Activated CD4-positive, alpha-beta T cell treated with anti-CD3 and anti-CD28 coated beads, Interleukin-2, amount 10 ng/mL, durations not matched to agents 24 days and 14 days (primary cell): Measurements from ENCODE around the gene SFXN4. TPM values are rescaled to one million over a fixed set of nuclear protein-coding genes. Genes with fewer than 3 reads are reported as not detected.
"Not testable (repeated sequence)": the region's sequence is repeated elsewhere in the genome, so short reads cannot be mapped to it uniquely, and the experiment has no call there.

Source experiments
- DNase-seq: peaks from one replicate; pipeline ENCODE4 v3.0.0; 2022
- H3K27ac Mint-ChIP-seq: one replicate; pipeline ENCODE4 v1.8.0; 2022; ENCODE audit warnings: mild to moderate bottlenecking, mixed read lengths
- H3K27me3 Mint-ChIP-seq: one replicate; pipeline ENCODE4 v1.8.0; 2022; ENCODE audit warnings: mixed read lengths
- H3K36me3 Mint-ChIP-seq: one replicate; pipeline ENCODE4 v1.8.0; 2022; ENCODE audit warnings: low read depth, mild to moderate bottlenecking, mixed read lengths
- H3K4me1 Mint-ChIP-seq: one replicate; pipeline ENCODE4 v1.8.0; 2021; ENCODE audit warnings: mixed read lengths
- H3K4me3 Mint-ChIP-seq: one replicate; pipeline ENCODE4 v1.8.0; 2022; ENCODE audit warnings: mild to moderate bottlenecking, moderate library complexity, mixed read lengths
- H3K9me3 Mint-ChIP-seq: one replicate; pipeline ENCODE4 v1.8.0; 2021; ENCODE audit warnings: mixed read lengths
- intact Hi-C: fragments of 100-400 bp; cut with micrococcal nuclease; formaldehyde crosslinking; loops from one replicate; pipeline ENCODE4 v1.15.1; 2023
- total RNA-seq: library from RNA; stranded (reverse); gene quantifications from 2 replicates; pipeline ENCODE4 v1.2.3, GENCODE V29; 2022

SFXN4 gene
- total RNA-seq, 1 donor from 2014 or later: 58.1 TPM

- Mint-ChIP-seq H3K36me3 (peaks cover 43% of the 10 kb centered on the region), H3K27ac (no peak overlapping the region), H3K4me1 (peaks cover 9% of the 10 kb centered on the region), H3K4me3 (no peak overlapping the region), H3K9me3 (no peaks in the 10 kb centered on the region), H3K27me3 (no peaks in the 10 kb centered on the region)
- intact Hi-C loops: no loop called here
- no peak for DNase-seq
Observed at GRCh38 chr10:119143657-119144056, 21.9 kb downstream of the SFXN4 start.

DNA sequence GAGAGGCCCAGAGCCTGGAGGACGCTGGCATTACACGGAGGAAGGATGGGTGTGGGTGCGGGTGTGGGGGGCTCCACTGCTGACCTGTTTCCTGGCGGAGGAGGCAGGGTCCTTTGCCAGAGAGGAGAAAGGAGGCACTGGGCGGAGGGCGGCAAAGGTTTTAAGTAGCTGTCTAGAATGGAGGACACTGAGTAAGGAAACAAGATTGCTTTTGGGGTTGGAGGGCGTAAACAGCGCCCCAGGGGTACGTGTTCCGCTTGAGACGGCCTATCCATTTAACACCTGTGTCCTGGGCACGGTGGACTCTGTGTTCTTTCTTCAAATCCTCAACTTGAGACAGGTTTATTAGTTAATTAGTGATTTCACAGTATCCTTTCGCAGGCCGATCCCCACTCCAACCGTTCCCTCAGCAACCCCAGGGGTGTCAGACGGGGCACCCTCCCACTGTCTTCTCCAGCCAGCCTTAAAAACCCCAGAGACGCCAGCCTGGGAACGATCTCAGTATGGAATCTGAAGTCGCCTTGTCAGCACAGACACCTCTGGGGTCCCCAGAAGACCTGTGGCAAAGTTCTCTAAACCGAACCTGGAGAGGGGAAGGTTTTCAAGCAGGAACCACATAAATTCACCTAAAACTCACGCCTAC lies 24.8 kb downstream of the SFXN4 start:
- H3K4me1 Mint-ChIP-seq: peaks cover 14% of the 10 kb centered on the region
- no peak overlapping the region for H3K4me3 Mint-ChIP-seq
- peaks cover 34% of the 10 kb centered on the region for H3K36me3 Mint-ChIP-seq
- no peak overlapping the region for H3K27ac Mint-ChIP-seq
- no peaks in the 10 kb centered on the region for H3K9me3 Mint-ChIP-seq
- intact Hi-C loops: no loop called here
- DNase-seq: no peak
- H3K27me3 Mint-ChIP-seq: no peaks in the 10 kb centered on the region

DNA sequence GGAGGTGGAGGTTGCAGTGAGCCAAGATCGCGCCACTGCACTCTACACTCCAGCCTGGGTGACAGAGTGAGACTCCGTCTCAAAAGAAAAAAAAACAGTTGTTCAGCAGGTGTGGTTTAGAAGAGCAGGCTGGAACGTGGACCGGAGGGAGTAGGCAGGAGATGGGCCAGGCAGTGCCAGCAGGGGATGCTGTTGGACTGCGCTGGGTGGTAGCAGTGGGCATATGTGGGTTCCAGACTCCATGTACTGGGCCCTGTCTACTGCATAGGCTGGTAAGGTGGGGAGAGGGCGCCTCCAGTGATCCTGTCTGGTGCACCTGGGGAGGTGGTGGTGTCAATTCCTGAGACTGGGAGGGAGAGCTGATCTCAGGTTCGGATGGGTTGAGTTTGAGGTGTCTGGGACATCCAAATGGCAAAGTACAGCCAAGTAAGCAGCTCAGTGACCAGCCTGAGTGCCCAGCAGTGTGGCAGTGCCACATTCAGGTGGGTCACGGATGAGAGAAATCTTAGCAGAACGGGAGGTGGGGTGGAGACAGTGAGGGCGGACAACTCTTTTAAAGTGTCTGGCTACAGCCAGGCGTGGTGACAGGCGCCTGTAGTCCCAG lies 25.9 kb downstream of the SFXN4 start:
- Mint-ChIP-seq H3K36me3 (peaks cover 37% of the 10 kb centered on the region), H3K4me3 (no peak overlapping the region), H3K27me3 (no peaks in the 10 kb centered on the region), H3K9me3 (no peaks in the 10 kb centered on the region), H3K27ac (peak overlapping the region; percentile 55), H3K4me1 (peaks cover 19% of the 10 kb centered on the region)
- intact Hi-C loops: loop anchor here (5.0 kb wide), 1 partner anchor 58 kb away; no protein-coding TSS in a partner anchor
- DNase-seq: peak; percentile 85

DNA sequence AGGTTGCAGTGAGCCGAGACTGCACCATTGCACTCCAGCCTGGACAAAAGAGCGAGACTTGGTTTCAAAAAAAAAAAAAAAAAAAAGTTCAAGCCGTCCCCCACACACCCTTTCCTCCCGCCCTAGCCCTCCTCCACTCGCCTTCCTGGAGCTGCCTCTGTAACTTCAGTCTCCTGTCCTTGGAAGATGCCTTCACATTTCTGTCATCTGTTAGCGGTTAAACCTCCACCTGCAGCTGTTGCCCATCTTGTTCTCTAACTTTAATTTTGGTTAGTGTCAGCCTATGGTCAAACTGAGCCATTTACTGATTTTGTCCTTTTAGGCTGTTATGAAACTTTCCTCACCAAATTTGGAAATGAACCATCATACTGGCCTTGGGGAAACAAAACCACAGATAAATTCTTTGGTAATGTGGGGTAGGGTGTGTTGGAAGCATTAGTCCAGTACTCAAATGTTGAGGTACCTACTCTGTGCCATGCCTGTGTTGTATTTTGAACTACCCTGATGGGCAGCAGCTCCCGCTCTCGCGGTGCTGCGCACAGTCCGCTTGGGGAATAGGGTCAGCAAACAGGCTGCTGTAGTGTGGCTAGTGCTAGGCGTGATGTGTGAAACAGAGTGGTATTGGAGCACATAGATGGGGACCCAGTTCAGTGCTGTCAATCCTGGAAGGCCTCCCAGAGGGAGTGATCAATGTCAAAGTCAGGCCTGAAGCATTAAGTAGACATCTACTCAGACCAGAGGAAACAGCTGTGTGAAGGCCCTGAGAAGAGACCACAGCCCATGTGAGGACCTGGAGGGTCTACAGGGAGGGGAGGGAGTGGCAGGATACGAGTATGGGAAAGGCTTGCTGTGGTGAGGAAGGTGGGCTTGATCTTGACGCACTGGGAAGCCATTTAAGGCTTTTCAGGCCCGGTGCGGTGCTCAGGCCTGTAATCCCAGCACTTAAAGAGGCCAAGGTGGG lies 26.9 kb downstream of the SFXN4 start:
- Mint-ChIP-seq H3K4me3 (no peak overlapping the region), H3K27me3 (no peaks in the 10 kb centered on the region), H3K36me3 (peaks cover 43% of the 10 kb centered on the region), H3K4me1 (peaks cover 25% of the 10 kb centered on the region), H3K9me3 (no peaks in the 10 kb centered on the region), H3K27ac (peak overlapping the region; percentile 60)
- intact Hi-C loops: loop anchor here (5.0 kb wide), 1 partner anchor 59 kb away; no protein-coding TSS in a partner anchor
- no peak for DNase-seq

DNA sequence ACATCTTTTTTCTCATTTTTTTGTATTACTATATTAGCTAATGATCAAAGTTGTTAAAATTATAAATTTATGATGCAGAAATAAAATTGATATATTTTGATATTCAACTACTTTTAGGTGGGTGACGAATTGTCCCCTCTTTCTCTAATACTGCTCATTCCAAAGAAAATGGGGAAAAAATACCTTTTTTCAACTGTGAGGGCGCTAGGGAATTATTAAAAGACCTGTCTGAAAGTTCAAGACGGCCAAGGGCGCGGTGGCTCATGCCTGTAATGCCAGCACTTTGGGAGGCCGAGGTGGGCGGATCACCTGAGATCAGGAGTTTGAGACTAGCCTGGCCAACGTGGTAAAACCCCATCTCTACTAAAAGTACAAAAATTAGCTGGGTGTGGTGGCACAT lies 27.6 kb downstream of the SFXN4 start:
- not testable (repeated sequence) for H3K27ac Mint-ChIP-seq, DNase-seq, H3K4me3 Mint-ChIP-seq, H3K27me3 Mint-ChIP-seq, H3K9me3 Mint-ChIP-seq
- peaks cover 32% of the 10 kb centered on the region for H3K4me1 Mint-ChIP-seq
- intact Hi-C loops: loop anchor here (5.0 kb wide), 1 partner anchor 59 kb away; no protein-coding TSS in a partner anchor
- peaks cover 47% of the 10 kb centered on the region for H3K36me3 Mint-ChIP-seq

GRCh38 chr10:119136084-119136483 lies 29.4 kb downstream of the SFXN4 start:
- Mint-ChIP-seq H3K9me3 (no peaks in the 10 kb centered on the region), H3K4me1 (peaks cover 46% of the 10 kb centered on the region), H3K36me3 (peaks cover 54% of the 10 kb centered on the region), H3K27me3 (no peaks in the 10 kb centered on the region), H3K27ac (peak overlapping the region; percentile 29), H3K4me3 (peak overlapping the region; percentile 41)
- DNase-seq: no peak
- intact Hi-C loops: loop anchor here (5.0 kb wide), 1 partner anchor 61 kb away; no protein-coding TSS in a partner anchor

DNA sequence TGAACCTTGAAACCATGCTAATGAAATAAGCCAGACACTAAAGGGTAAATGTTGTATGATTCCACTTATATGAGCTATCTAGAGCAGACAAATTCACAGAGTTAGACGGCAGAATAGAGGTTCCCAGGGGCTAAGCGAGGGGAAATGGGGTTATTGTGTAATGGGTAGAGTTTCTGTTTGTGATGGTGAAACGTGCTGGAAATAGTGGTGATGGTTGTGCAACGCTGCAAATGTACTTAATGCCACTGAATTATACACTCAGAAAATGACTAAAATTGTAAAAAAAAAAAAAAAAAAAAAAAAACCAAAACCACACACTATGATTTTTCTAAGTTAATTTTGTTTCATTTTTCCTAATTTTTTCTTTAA lies 30.0 kb downstream of the SFXN4 start:
- intact Hi-C loops: loop anchor here (2.0 to 5.0 kb wide), 3 partner anchors 62 to 171 kb away; partner anchors contain the start of gene GRK5
- Mint-ChIP-seq H3K27me3 (no peaks in the 10 kb centered on the region), H3K4me3 (peak overlapping the region; percentile 39), H3K9me3 (peaks cover 4% of the 10 kb centered on the region), H3K4me1 (peaks cover 52% of the 10 kb centered on the region), H3K27ac (peak overlapping the region; percentile 79), H3K36me3 (peaks cover 55% of the 10 kb centered on the region)
- DNase-seq: no peak

- H3K27ac Mint-ChIP-seq: peak overlapping the region; percentile 79
- peak; percentile 68 for DNase-seq
- peaks cover 60% of the 10 kb centered on the region for H3K4me1 Mint-ChIP-seq
- no peaks in the 10 kb centered on the region for H3K27me3 Mint-ChIP-seq
- intact Hi-C loops: loop anchor here (2.0 kb wide), 3 partner anchors 31 to 173 kb away; partner anchors contain the start of genes GRK5 and SFXN4
- peaks cover 7% of the 10 kb centered on the region for H3K9me3 Mint-ChIP-seq
- H3K4me3 Mint-ChIP-seq: peak overlapping the region; percentile 22
- H3K36me3 Mint-ChIP-seq: peaks cover 59% of the 10 kb centered on the region
Observed at GRCh38 chr10:119133949-119134348, 31.6 kb downstream of the SFXN4 start.

GRCh38 chr10:119132521-119133345 lies 32.8 kb downstream of the SFXN4 start:
- H3K36me3 Mint-ChIP-seq: peaks cover 65% of the 10 kb centered on the region
- peaks cover 7% of the 10 kb centered on the region for H3K9me3 Mint-ChIP-seq
- intact Hi-C loops: loop anchor here (1.0 to 2.0 kb wide), 4 partner anchors 28 to 52 kb away; partner anchors contain the start of genes DENND10, EIF3A, PRDX3 and SFXN4
- H3K27ac Mint-ChIP-seq: peak overlapping the region; percentile 95
- H3K27me3 Mint-ChIP-seq: no peaks in the 10 kb centered on the region
- peak overlapping the region; percentile 83 for H3K4me3 Mint-ChIP-seq
- H3K4me1 Mint-ChIP-seq: peaks cover 52% of the 10 kb centered on the region
- DNase-seq: peak; percentile 61

DNA sequence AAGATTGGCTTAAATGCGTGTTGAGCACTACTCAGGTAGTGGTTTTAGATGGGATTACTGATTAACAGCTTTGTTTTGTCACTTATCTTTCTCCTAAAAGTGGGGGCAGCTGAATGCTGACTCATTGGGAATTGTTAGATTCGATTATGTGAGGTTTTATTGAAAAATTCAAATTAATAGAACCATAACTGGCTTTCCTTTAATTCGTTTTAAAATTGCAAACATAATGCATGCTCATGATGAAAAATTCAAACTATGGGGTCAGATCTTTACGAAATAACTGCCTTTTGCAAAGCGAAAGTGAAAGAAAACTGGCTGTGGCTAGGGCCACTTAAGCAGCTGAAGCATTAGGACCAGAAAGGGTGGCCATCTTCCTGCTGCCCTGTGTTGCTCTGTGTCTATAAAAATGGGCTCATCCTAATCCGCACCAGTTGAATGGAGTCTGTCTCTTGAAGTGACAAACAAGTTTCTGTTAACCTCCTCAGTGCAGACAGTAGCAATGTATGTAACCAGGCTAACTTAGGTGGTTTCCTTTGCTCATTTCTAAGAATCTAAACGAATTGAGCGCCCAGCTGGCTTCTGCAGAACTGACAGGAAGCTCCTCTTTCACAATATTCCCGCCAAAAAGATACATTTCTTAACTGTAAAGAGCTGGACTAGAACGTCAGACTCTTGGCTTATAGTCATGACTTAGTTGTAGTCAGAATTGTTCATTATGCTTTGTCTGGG lies 33.8 kb downstream of the SFXN4 start:
- Mint-ChIP-seq H3K4me1 (peaks cover 52% of the 10 kb centered on the region), H3K4me3 (peak overlapping the region; percentile 83), H3K36me3 (peaks cover 64% of the 10 kb centered on the region), H3K9me3 (peaks cover 7% of the 10 kb centered on the region), H3K27ac (peak overlapping the region; percentile 95), H3K27me3 (no peaks in the 10 kb centered on the region)
- intact Hi-C loops: loop anchor here (1.0 to 2.0 kb wide), 4 partner anchors 27 to 51 kb away; partner anchors contain the start of genes DENND10, EIF3A, PRDX3 and SFXN4
- DNase-seq: peak; percentile 89

GRCh38 chr10:119129721-119130120 lies 35.8 kb downstream of the SFXN4 start:
- H3K27me3 Mint-ChIP-seq: no peaks in the 10 kb centered on the region
- no peak for DNase-seq
- H3K36me3 Mint-ChIP-seq: peaks cover 66% of the 10 kb centered on the region
- intact Hi-C loops: no loop called here
- H3K4me3 Mint-ChIP-seq: no peak overlapping the region
- H3K9me3 Mint-ChIP-seq: peaks cover 7% of the 10 kb centered on the region
- H3K27ac Mint-ChIP-seq: peak overlapping the region; percentile 95
- H3K4me1 Mint-ChIP-seq: peaks cover 47% of the 10 kb centered on the region

DNA sequence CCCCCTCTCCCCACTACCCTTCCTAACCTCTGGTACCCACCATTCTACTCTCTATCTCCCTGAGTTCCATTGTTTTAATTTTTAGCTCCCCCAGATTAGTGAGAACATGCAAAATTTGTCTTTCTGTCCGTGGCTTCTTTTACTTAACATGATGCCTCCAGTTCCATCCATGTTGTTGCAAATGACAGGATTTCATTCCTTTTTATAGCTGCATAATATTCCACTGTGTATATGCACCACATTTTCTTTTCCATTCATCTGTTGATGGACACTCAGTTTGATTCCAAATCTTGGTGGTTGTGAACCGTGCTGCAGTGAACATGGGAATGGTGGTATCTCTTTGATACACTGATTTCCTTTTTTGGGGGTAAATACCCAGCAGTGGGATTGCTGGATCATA lies 39.6 kb downstream of the SFXN4 start:
- Mint-ChIP-seq H3K27me3 (no peaks in the 10 kb centered on the region), H3K36me3 (peaks cover 59% of the 10 kb centered on the region), H3K4me1 (peaks cover 19% of the 10 kb centered on the region), H3K27ac (no peak overlapping the region), H3K9me3 (peaks cover 7% of the 10 kb centered on the region), H3K4me3 (no peak overlapping the region)
- no peak for DNase-seq
- intact Hi-C loops: no loop called here
